ENCODE results near the gene CEP162.

The CEP162 gene

DNA sequence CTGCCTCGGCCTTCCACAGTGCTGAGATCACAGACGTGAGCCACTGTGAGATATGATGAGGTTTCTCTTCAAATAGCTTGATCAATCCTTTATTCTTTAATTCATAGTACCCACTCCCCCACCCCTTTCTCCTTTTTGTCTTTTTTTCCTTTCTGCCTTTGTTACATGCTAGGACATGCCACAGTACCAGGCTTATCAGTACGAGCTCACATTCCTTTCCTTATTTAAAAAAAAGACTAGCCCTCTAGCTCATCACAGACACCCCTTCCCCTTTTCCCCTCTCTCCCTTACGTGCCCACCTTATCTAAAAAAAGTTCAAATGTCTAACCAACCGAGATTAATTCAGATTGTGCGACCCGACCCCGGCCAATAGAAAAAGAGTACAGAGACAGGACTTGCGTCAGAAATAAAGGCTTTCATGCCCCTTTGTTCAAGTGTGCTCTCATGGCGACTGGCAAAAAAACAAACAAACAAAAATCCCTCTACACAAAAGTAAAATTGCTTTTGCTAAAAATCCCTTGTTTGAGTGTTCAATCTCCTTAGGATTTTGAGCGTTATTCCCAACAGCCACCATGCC, 144.7 kb downstream of the CEP162 start:
- no peak overlapping the region for H3K9ac ChIP-seq (ENCODE audit: low read length)
- no peaks in the 10 kb centered on the region for H3K4me1 ChIP-seq (ENCODE audit: insufficient read depth, low read length)
- no peak overlapping the region for H3K4me3 ChIP-seq (ENCODE audit: low read depth in 1 of 2, low read length in 2 of 2)
- no peaks in the 10 kb centered on the region for H3K36me3 ChIP-seq (ENCODE audit: insufficient read depth, low read length)
- no peak overlapping the region for H3K27ac ChIP-seq (ENCODE audit: low read depth, low read length)
- H3K9me3 ChIP-seq (ENCODE audit: low read length): no peaks in the 10 kb centered on the region
- H3K27me3 ChIP-seq (ENCODE audit: control insufficient read depth in 1 of 2, insufficient read depth in 2 of 2, low read length in 2 of 2): no peaks in the 10 kb centered on the region

DNA sequence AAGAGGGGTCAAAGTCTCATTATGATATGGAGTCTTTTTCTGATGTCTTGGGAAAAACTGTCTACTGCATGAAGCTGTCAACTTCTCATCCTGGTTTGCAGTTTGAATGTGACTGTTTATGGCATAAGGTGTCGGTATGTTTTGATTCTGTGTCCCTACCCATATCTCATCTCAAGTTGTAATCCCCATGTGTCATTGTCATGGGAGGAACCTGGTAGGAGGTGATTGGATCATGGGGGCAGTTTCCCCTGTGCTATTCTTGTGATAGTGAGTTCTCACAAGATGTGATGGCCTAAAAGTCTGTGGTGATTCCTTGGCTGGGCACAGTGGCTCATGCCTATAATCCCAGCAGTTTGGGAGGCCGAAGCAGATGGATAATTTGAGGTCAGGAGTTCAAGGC, 146.2 kb downstream of the CEP162 start:
- no peak overlapping the region for H3K9ac ChIP-seq (ENCODE audit: low read length)
- no peaks in the 10 kb centered on the region for H3K4me1 ChIP-seq (ENCODE audit: insufficient read depth, low read length)
- no peak overlapping the region for H3K4me3 ChIP-seq (ENCODE audit: low read depth in 1 of 2, low read length in 2 of 2)
- no peak overlapping the region for H3K27ac ChIP-seq (ENCODE audit: low read depth, low read length)
- no peaks in the 10 kb centered on the region for H3K27me3 ChIP-seq (ENCODE audit: control insufficient read depth in 1 of 2, insufficient read depth in 2 of 2, low read length in 2 of 2)
- H3K9me3 ChIP-seq (ENCODE audit: low read length): no peaks in the 10 kb centered on the region
- no peaks in the 10 kb centered on the region for H3K36me3 ChIP-seq (ENCODE audit: insufficient read depth, low read length)

DNA sequence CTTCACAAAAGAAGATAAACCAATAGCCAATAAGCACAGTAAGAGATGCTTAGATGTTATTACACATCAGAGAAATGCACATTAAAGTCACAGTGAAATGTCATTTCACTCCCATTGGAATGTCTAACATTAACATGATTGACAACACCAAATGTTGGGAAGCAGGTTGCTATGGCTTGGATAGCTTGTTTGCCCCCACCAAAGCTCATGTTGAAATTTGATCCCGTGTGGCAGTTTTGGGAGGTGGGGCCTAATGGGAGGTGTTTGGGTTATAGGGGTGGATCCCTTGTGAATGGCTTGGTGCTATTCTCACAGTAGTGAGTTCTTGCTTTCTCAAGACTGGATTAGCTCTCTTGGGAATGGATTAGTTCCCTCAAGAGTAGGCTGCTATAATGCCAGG, 149.1 kb downstream of the CEP162 start:
- no peak overlapping the region for H3K4me3 ChIP-seq (ENCODE audit: low read depth in 1 of 2, low read length in 2 of 2)
- H3K9me3 ChIP-seq (ENCODE audit: low read length): no peaks in the 10 kb centered on the region
- no peak overlapping the region for H3K9ac ChIP-seq (ENCODE audit: low read length)
- H3K27me3 ChIP-seq (ENCODE audit: control insufficient read depth in 1 of 2, insufficient read depth in 2 of 2, low read length in 2 of 2): no peaks in the 10 kb centered on the region
- H3K36me3 ChIP-seq (ENCODE audit: insufficient read depth, low read length): no peaks in the 10 kb centered on the region
- no peaks in the 10 kb centered on the region for H3K4me1 ChIP-seq (ENCODE audit: insufficient read depth, low read length)
- H3K27ac ChIP-seq (ENCODE audit: low read depth, low read length): no peak overlapping the region

DNA sequence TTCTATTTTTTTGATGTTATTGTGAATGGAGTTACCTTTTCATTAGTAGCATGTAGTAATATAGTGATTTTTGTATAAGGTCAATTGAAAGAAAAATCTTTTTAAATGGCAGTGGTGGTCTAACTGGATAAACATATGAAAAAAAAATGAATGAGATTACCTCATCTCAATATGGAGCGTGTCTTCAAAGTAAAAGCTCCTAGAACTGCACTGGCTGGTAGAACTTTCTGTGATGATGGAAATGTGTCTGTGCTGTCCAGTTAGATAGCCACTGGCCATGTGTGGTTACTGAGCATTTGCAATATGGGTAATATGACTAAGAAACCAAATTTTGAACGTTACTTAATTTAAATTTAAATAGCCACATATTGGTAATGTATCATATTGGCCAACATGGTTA, 149.8 kb downstream of the CEP162 start:
- Histone ChIP-seq H3K4me1 (ENCODE audit: insufficient read depth, low read length) (no peaks in the 10 kb centered on the region), H3K27me3 (ENCODE audit: control insufficient read depth in 1 of 2, insufficient read depth in 2 of 2, low read length in 2 of 2) (no peaks in the 10 kb centered on the region), H3K27ac (ENCODE audit: low read depth, low read length) (no peak overlapping the region), H3K9ac (ENCODE audit: low read length) (no peak overlapping the region), H3K36me3 (ENCODE audit: insufficient read depth, low read length) (no peaks in the 10 kb centered on the region), H3K4me3 (ENCODE audit: low read depth in 1 of 2, low read length in 2 of 2) (no peak overlapping the region), H3K9me3 (ENCODE audit: low read length) (no peaks in the 10 kb centered on the region)

DNA sequence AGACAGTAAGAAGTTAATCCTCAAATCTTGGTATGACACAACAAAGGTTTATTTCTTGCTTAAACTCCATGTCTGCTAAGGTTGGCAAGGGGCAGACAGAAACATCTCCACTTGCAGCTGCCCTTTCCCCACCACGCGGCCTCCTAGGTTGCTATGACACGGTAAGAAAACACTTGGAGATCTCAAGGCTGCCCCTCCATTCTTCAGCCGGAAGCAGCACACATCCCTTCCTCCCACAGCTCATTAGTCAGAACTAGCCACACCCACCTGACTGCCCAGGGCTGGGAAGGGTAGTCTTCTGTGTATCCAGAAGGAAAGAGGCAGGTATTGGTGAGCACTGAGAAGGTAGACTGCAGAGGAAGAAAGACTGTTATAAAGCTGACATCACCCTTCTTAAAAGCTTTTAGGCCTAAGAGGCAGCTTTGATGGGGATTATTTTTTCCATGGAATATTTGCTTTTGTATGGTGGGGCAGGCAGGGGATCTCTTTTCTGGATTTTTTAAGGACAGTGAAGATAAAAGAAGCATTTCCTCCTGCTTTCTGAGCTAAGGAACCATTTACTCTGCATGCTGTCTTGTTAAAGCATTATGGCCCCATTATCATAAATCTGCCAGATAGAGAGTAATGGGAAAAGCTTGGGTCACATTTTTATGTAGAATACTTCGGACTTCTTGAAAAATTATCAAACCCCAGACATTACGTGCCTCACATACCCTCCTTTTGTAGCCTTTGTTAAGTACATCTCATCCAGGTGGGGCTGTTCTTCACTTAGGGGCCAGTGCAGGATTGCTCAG, 152.3 kb downstream of the CEP162 start:
- no peak overlapping the region for H3K27ac ChIP-seq (ENCODE audit: low read depth, low read length)
- H3K27me3 ChIP-seq (ENCODE audit: control insufficient read depth in 1 of 2, insufficient read depth in 2 of 2, low read length in 2 of 2): no peaks in the 10 kb centered on the region

More for the DNA sequence above, 152.3 kb downstream of the CEP162 start:
- Histone ChIP-seq H3K9me3 (ENCODE audit: low read length) (no peaks in the 10 kb centered on the region), H3K4me1 (ENCODE audit: insufficient read depth, low read length) (no peaks in the 10 kb centered on the region), H3K36me3 (ENCODE audit: insufficient read depth, low read length) (no peaks in the 10 kb centered on the region), H3K9ac (ENCODE audit: low read length) (no peak overlapping the region), H3K4me3 (ENCODE audit: low read depth in 1 of 2, low read length in 2 of 2) (no peak overlapping the region)

All from muscle layer of colon (tissue), 2 donors.